Frontal cortex (tissue), 4 donors: ENCODE results near the gene BET1. TPM values are rescaled to one million over a fixed set of nuclear protein-coding genes. Genes with fewer than 3 reads are reported as not detected.
A peak's percentile ranks its signal among the peaks of the same experiment; 100 is the strongest.
"Not testable (repeated sequence)": the region's sequence is repeated elsewhere in the genome, so short reads cannot be mapped to it uniquely, and the experiment has no call there.

Experiments used
- DNase-seq, 2 donors: peaks; one replicate each; pipeline ENCODE4 v3.0.0; 2012; ENCODE audit warnings: low spot score in 2 of 2
- FAIRE-seq: peaks from 2 replicates; lab custom pipeline; 2012; peaks lifted over from hg19 to GRCh38; lab: Jason Lieb, UNC
- total RNA-seq: library from RNA; depleted of rRNA; stranded (reverse); fragments of >200 nt; gene quantifications from one replicate; pipeline ENCODE4 v1.2.3, GENCODE V29; 2014
- donor health status: control.
- donor health status: control.
- donor health status: control.

BET1 gene
- total RNA-seq: 25.7 TPM

- FAIRE-seq: no peak
- peak; percentile 82 to 88 for DNase-seq
Measured at GRCh38 chr7:94004024-94004951, at the start of gene BET1. BET1 (minus strand) TSS chr7:94004355; CDS start chr7:94004216, 139 bp downstream.

GRCh38 chr7:94053532-94053931 is 49.4 kb upstream of the BET1 start:
- FAIRE-seq: no peak

GRCh38 chr7:94052398-94053180 is 48.4 kb upstream of the BET1 start:
- FAIRE-seq: no peak
- no peak for DNase-seq

More at GRCh38 chr7:94053532-94053931, 49.4 kb upstream of the BET1 start:
- no peak for DNase-seq

GRCh38 chr7:94050046-94050445 is 45.9 kb upstream of the BET1 start:
- DNase-seq (no peak), FAIRE-seq (no peak)

- no peak for FAIRE-seq
- DNase-seq: no peak
Measured at GRCh38 chr7:94049615-94050014, 45.5 kb upstream of the BET1 start.

GRCh38 chr7:94048755-94049154 is 44.6 kb upstream of the BET1 start:
- DNase-seq (no peak), FAIRE-seq (no peak)

GRCh38 chr7:94047956-94048355 is 43.8 kb upstream of the BET1 start:
- FAIRE-seq: no peak

GRCh38 chr7:94045581-94045980 is 41.4 kb upstream of the BET1 start:
- DNase-seq (no peak), FAIRE-seq (no peak)

More at GRCh38 chr7:94047956-94048355, 43.8 kb upstream of the BET1 start:
- DNase-seq: no peak

GRCh38 chr7:94044806-94045205 is 40.7 kb upstream of the BET1 start:
- no peak for DNase-seq
- no peak for FAIRE-seq

GRCh38 chr7:94043299-94043698 is 39.1 kb upstream of the BET1 start:
- no peak for FAIRE-seq
- no peak for DNase-seq

GRCh38 chr7:94042381-94042780 is 38.2 kb upstream of the BET1 start:
- DNase-seq: no peak
- no peak for FAIRE-seq

GRCh38 chr7:94041529-94041928 is 37.4 kb upstream of the BET1 start:
- no peak for DNase-seq
- no peak for FAIRE-seq

- no peak for FAIRE-seq
- no peak for DNase-seq
Measured at GRCh38 chr7:94040254-94040653, 36.1 kb upstream of the BET1 start.

GRCh38 chr7:94039368-94040035 is 35.3 kb upstream of the BET1 start:
- no peak for FAIRE-seq

GRCh38 chr7:94031865-94032264 is 27.7 kb upstream of the BET1 start:
- DNase-seq: no peak
- FAIRE-seq: no peak

More at GRCh38 chr7:94039368-94040035, 35.3 kb upstream of the BET1 start:
- no peak for DNase-seq

- FAIRE-seq (no peak), DNase-seq (no peak)
Measured at GRCh38 chr7:94030634-94031033, 26.5 kb upstream of the BET1 start.

GRCh38 chr7:94029976-94030375 is 25.8 kb upstream of the BET1 start:
- DNase-seq (no peak), FAIRE-seq (no peak)

- no peak for FAIRE-seq
- DNase-seq: no peak
Measured at GRCh38 chr7:94028768-94029167, 24.6 kb upstream of the BET1 start.

- FAIRE-seq, DNase-seq: not testable (repeated sequence)
Measured at GRCh38 chr7:94026619-94027018, 22.5 kb upstream of the BET1 start.

GRCh38 chr7:94022550-94022949 is 18.4 kb upstream of the BET1 start:
- no peak for FAIRE-seq
- DNase-seq: no peak
